ENCODE results near the gene TAS2R9. TPM values are rescaled to one million over a fixed set of nuclear protein-coding genes. Genes with fewer than 3 reads are reported as not detected.

The TAS2R9 gene, protein sequence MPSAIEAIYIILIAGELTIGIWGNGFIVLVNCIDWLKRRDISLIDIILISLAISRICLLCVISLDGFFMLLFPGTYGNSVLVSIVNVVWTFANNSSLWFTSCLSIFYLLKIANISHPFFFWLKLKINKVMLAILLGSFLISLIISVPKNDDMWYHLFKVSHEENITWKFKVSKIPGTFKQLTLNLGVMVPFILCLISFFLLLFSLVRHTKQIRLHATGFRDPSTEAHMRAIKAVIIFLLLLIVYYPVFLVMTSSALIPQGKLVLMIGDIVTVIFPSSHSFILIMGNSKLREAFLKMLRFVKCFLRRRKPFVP
- not detected in 2 replicates for total RNA-seq

DNA sequence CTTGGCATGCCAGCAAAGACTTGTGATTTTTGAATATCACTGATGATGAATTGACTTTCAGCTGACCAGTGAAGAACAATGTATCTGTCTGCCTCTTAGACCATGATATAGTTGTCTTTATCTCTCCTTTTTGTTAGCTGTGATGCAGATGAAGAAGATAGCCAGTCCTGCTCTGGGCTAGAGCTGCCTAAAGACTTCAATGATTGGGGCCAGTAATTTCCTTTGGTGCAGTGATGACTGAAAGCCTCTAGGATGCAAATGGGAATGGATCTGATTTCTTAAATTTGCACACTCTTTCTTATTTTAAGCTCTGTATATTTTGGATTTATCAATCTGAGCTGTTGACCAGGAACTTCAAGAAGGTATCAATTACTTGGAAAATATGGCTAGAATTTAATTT lies at the start of gene TAS2R9:
TSS of gene TAS2R9 (minus strand) at position 101 of the 400 bp plus-strand sequence. CDS start at position 8, 93 bp downstream.

DNA sequence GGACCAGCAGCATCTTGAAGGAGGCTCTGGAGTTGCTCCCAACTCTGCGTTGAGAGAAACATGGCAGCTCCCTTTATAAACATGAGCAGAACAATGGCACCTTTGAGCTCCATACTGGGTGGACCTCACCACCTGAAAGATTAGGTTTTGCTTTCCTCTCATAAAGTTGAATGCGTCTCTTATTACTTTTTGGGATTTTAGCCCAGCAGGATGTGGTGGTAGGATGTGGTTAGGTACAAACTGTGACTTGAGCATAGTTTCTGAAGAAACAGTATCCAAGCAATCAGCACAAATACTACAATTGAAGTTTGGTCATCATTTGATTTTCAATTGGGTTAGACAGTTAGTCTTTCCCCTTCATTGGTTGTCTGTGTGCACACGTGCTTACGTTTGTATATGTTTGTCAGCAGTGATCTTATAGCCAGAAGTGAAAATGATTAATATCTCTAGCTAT lies 39.5 kb upstream of the TAS2R9 start, which contains the start of gene PRR4:
TSS of gene PRR4 (minus strand) at position 51 of the 454 bp plus-strand sequence. CDS start at position 13, 38 bp downstream.

DNA sequence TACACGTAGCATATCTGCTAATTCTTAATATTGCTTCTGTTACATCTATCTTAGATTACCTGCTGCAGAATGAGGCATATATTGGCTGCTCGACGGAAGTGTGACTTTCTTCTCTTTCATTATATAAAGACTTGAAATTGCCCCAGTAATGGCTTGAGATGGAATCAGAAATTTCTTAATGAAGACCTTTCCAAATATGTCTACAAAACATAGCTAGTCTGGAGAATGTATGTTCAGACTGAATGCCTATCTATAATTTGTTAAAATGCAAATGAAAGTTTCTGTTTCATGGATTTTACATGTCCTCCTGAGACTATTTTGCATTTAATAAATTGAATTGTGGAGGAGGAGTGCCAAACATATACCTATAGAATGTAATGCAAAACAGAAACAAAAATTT lies 16.3 kb upstream of the TAS2R9 start, which contains the start of gene TAS2R10:
TSS of gene TAS2R10 (minus strand) at position 101 of the 400 bp plus-strand sequence. CDS start at position 12, 89 bp downstream.

DNA sequence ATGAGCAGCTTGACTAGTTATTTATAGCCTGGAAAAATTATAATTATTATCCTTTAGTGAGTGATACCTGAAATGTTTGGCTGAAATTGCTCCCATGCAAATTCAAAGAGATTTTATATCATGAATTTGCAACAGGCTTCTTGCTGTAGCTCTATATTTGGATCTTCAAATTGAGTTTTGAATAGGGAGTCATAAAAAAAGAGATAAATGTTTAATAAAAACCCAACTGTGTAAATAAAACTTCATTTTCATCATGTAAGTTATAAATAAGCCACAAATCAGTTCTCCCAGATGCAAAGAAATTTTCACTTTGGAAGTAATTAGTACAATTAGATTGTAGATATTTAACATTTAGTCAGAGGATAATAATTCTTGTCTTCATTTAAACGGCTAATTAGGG lies 2.8 kb downstream of the TAS2R9 start, which contains the start of gene TAS2R8:
TSS of gene TAS2R8 (minus strand) at position 101 of the 400 bp plus-strand sequence. CDS start 306 bp downstream, outside the sequence.

DNA sequence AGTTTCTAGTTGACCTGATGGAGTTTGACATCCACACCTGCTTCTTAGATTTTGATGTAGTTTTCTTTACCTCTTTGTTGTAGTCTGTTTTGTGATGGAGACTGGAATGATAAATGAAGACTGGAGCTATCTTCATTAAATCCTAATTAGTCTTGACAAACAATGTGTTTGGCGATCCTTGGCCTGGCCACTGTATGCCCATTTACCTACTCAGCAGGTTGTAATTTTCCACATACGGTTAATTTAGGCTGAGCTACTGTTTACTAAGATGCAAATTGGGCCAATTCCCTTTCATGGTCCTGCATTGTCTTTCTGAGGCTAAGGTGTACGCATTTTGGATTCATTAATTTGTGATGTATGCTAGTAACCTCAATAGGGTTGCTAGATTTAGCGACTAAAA lies 7.4 kb downstream of the TAS2R9 start, which contains the start of gene TAS2R7:
TSS of gene TAS2R7 (minus strand) at position 41 of the 400 bp plus-strand sequence. CDS start 57 bp downstream, outside the sequence.

Other genes starting within 250 kb of the TAS2R9 start
- 21.0 and 21.1 TPM in 2 replicates for gene MAGOHB, start 196.6 kb downstream of the TAS2R9 start, total RNA-seq
- 7.3 and 9.6 TPM in 2 replicates for gene STYK1, start 136.1 kb downstream of the TAS2R9 start, total RNA-seq
- 355 and 378 TPM in 2 replicates for gene YBX3, start 86.8 kb downstream of the TAS2R9 start, total RNA-seq
- gene TAS2R7, start 7.5 kb downstream of the TAS2R9 start, total RNA-seq: not detected in 2 replicates
- not detected in 2 replicates for gene TAS2R8, start 2.9 kb downstream of the TAS2R9 start, total RNA-seq
- 0.13 TPM in 1 of 2 replicates, not detected in the other for gene TAS2R10, start 16.2 kb upstream of the TAS2R9 start, total RNA-seq
- gene PRR4, start 39.3 kb upstream of the TAS2R9 start, total RNA-seq: 0.20 TPM in 1 of 2 replicates, not detected in the other
- 3.0 and 6.0 TPM in 2 replicates for gene PRH1, start 74.1 kb upstream of the TAS2R9 start, total RNA-seq
- gene TAS2R13, start 99.4 kb upstream of the TAS2R9 start, total RNA-seq: 0.07 and 0.10 TPM in 2 replicates
- gene PRH2, start 119.1 kb upstream of the TAS2R9 start, total RNA-seq: not detected in 2 replicates
- gene TAS2R14, start 129.1 kb upstream of the TAS2R9 start, total RNA-seq: 0.07 and 0.84 TPM in 2 replicates
- gene TAS2R50, start 176.7 kb upstream of the TAS2R9 start, total RNA-seq: 0.15 and 0.20 TPM in 2 replicates
- gene TAS2R20, start 188.1 kb upstream of the TAS2R9 start, total RNA-seq: 0.10 and 0.13 TPM in 2 replicates
- 0.39 and 0.53 TPM in 2 replicates for gene TAS2R19, start 212.5 kb upstream of the TAS2R9 start, total RNA-seq
- 0.15 TPM in 1 of 2 replicates, not detected in the other for gene TAS2R31, start 221.2 kb upstream of the TAS2R9 start, total RNA-seq

All from mammary microvascular endothelial cell (primary cell).